ENCODE results near the gene DNAJC1. TPM values are rescaled to one million over a fixed set of nuclear protein-coding genes. Genes with fewer than 3 reads are reported as not detected.
A peak's percentile ranks its signal among the peaks of the same experiment; 100 is the strongest.

Gene DNAJC1
- total and polyA plus RNA-seq, 2 experiments from 2014 or later, result 32.6 to 57.1 TPM

DNA sequence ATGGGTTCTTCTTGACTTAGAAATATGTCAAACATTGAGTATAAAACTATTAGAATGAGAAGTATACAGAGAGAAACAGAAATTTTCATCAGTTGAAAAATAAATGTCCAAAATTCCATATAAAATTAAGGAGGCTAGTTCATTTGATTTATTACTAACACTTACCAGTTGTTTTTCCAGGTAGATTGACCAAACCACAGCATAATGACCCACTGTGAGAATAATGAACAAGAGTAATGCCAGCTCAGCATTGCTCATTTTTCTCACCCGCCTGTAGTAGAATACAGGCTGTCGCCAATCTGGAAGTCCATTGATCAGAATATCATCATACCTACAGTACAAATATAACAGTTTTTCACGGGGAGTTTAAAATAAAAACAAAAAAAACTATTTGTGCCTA, 82.9 kb downstream of the DNAJC1 start:
- TF ChIP-seq, protein P1, sequence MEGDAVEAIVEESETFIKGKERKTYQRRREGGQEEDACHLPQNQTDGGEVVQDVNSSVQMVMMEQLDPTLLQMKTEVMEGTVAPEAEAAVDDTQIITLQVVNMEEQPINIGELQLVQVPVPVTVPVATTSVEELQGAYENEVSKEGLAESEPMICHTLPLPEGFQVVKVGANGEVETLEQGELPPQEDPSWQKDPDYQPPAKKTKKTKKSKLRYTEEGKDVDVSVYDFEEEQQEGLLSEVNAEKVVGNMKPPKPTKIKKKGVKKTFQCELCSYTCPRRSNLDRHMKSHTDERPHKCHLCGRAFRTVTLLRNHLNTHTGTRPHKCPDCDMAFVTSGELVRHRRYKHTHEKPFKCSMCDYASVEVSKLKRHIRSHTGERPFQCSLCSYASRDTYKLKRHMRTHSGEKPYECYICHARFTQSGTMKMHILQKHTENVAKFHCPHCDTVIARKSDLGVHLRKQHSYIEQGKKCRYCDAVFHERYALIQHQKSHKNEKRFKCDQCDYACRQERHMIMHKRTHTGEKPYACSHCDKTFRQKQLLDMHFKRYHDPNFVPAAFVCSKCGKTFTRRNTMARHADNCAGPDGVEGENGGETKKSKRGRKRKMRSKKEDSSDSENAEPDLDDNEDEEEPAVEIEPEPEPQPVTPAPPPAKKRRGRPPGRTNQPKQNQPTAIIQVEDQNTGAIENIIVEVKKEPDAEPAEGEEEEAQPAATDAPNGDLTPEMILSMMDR (IDR thresholded peaks at IDR 0.05; ENCODE audit: low read depth, low read length), result no peak
- Histone ChIP-seq H3K27ac (no peak overlapping the region), H3K9me3 (ENCODE audit: low read depth) (no peaks in the 10 kb centered on the region), H3K4me1 (ENCODE audit: low read depth) (no peaks in the 10 kb centered on the region), H3K4me3 (no peak overlapping the region), H3K27me3 (no peaks in the 10 kb centered on the region), H3K36me3 (no peaks in the 10 kb centered on the region)
- no peak for DNase-seq (ENCODE audit: low read depth in 1 of 2, low spot score in 1 of 2)

DNA sequence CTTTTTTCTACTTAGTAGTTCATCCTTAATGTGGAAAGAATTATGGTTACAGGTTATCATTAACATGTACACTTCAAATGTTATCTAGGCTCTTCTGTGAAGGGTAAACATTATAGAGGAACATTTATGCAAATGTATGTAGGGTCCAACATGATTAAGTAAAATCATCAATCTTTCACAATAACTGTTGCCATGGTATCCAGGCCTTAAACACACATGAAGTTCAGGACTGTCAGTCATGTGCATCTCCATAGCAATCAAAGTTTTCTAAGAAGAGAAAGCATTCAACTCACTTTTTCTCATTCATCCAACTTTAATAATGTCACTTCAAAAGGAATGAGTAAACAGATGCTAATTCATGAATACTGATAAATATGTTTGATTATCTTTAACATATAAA, 83.6 kb downstream of the DNAJC1 start:
- H3K27ac ChIP-seq, result no peak overlapping the region

DNA sequence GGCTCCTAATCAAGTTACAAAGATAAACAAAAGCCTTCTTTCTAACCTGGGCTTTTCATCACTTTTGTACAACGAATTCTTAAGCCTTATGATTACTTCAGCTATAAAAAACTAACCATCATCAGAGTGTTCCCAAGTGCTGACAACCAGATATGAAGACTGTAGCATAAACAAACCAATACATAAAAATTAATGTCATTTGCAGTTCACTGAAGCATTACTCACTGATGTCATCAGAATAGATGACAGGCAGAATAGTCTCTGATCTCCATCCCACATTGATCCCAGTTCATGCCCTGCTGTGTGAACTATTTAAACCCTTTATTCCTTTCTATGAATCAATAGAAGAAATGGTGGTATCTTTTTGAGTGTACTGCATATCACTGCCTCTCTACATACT, 84.4 kb downstream of the DNAJC1 start:
- Histone ChIP-seq H3K4me3 (no peak overlapping the region), H3K27me3 (no peaks in the 10 kb centered on the region), H3K4me1 (ENCODE audit: low read depth) (no peaks in the 10 kb centered on the region), H3K9me3 (ENCODE audit: low read depth) (no peaks in the 10 kb centered on the region), H3K27ac (no peak overlapping the region), H3K36me3 (no peaks in the 10 kb centered on the region)
- DNase-seq (ENCODE audit: low read depth in 1 of 2, low spot score in 1 of 2), result no peak
- TF ChIP-seq, protein P1 (IDR thresholded peaks at IDR 0.05; ENCODE audit: low read depth, low read length), result no peak

More for the DNA sequence above, 83.6 kb downstream of the DNAJC1 start:
- Histone ChIP-seq H3K9me3 (ENCODE audit: low read depth) (no peaks in the 10 kb centered on the region), H3K4me1 (ENCODE audit: low read depth) (no peaks in the 10 kb centered on the region), H3K27me3 (no peaks in the 10 kb centered on the region), H3K4me3 (no peak overlapping the region), H3K36me3 (no peaks in the 10 kb centered on the region)
- peak in 1 of 2 donors; percentile 18 for DNase-seq (ENCODE audit: low read depth in 1 of 2, low spot score in 1 of 2)
- TF ChIP-seq, protein P1 (IDR thresholded peaks at IDR 0.05; ENCODE audit: low read depth, low read length), result no peak

- Histone ChIP-seq H3K27ac (no peak overlapping the region), H3K27me3 (no peaks in the 10 kb centered on the region), H3K4me3 (no peak overlapping the region), H3K9me3 (ENCODE audit: low read depth) (no peaks in the 10 kb centered on the region), H3K36me3 (no peaks in the 10 kb centered on the region), H3K4me1 (ENCODE audit: low read depth) (peaks cover 4% of the 10 kb centered on the region)
- DNase-seq (ENCODE audit: low read depth in 1 of 2, low spot score in 1 of 2), result no peak
- TF ChIP-seq, protein P1 (IDR thresholded peaks at IDR 0.05; ENCODE audit: low read depth, low read length), result no peak
Observed at GRCh38 chr10:21912625-21913024, 90.9 kb downstream of the DNAJC1 start.

- TF ChIP-seq, protein P1 (IDR thresholded peaks at IDR 0.05; ENCODE audit: low read depth, low read length), result no peak
- H3K9me3 ChIP-seq (ENCODE audit: low read depth), result no peaks in the 10 kb centered on the region
- H3K36me3 ChIP-seq, result no peaks in the 10 kb centered on the region
- H3K4me3 ChIP-seq, result no peak overlapping the region
- H3K27ac ChIP-seq, result no peak overlapping the region
- no peak for DNase-seq (ENCODE audit: low read depth in 1 of 2, low spot score in 1 of 2)
- H3K4me1 ChIP-seq (ENCODE audit: low read depth), result peaks cover 4% of the 10 kb centered on the region
- H3K27me3 ChIP-seq, result no peaks in the 10 kb centered on the region
Observed at GRCh38 chr10:21910798-21911197, 92.7 kb downstream of the DNAJC1 start.

DNA sequence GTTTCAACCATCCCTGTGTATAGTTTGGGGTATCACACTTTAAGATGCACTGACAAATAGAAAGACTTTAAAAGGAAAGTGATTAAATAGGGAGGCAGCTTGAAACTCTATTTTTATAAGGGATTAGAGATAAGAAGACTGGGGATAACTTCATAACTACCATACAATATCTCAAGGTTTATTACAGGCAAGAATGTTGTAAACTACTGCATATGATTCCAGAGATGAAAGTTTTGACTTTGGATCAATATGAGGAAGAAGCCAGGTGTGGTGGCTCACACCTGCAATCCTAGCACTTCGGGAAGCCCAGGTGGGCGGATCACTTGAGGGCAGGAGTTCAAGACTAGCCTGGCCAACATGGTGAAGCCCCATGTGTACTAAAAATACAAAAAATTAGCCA, 96.1 kb downstream of the DNAJC1 start:
- H3K27ac ChIP-seq, result no peak overlapping the region
- TF ChIP-seq, protein P1 (IDR thresholded peaks at IDR 0.05; ENCODE audit: low read depth, low read length), result no peak
- no peaks in the 10 kb centered on the region for H3K9me3 ChIP-seq (ENCODE audit: low read depth)
- no peaks in the 10 kb centered on the region for H3K36me3 ChIP-seq
- peaks cover under 1% of the 10 kb centered on the region for H3K4me1 ChIP-seq (ENCODE audit: low read depth)
- no peak overlapping the region for H3K4me3 ChIP-seq
- H3K27me3 ChIP-seq, result no peaks in the 10 kb centered on the region
- no peak for DNase-seq (ENCODE audit: low read depth in 1 of 2, low spot score in 1 of 2)
